ENCODE data around the gene ANKRD33.

- no peak for TF ChIP-seq ESRRG (CRISPR knock-in tag; IDR thresholded peaks at IDR 0.05)
- TF ChIP-seq CREB5 (CRISPR knock-in tag; IDR thresholded peaks at IDR 0.05; ENCODE audit: low read depth), result no peak
- TF ChIP-seq ZFP30 (CRISPR knock-in tag; IDR thresholded peaks at IDR 0.05), result no peak
- TF ChIP-seq SNAI2 (CRISPR knock-in tag; IDR thresholded peaks at IDR 0.05), result no peak
- no peak for TF ChIP-seq CSDC2 (CRISPR knock-in tag; IDR thresholded peaks at IDR 0.05)
- no peak for TF ChIP-seq GLIS3 (CRISPR knock-in tag; IDR thresholded peaks at IDR 0.05)
- no peak for TF ChIP-seq POU6F1 (CRISPR knock-in tag; IDR thresholded peaks at IDR 0.05; ENCODE audit: borderline replicate concordance, low read depth)
Measured at GRCh38 chr12:51884676-51885229, 3.1 kb upstream of the ANKRD33 start.
